Karpas-422 (cell line): ENCODE data around the gene PKP1. TPM values are rescaled to one million over a fixed set of nuclear protein-coding genes. Genes with fewer than 3 reads are reported as not detected.
"Not testable (repeated sequence)": the region's sequence is repeated elsewhere in the genome, so short reads cannot be mapped to it uniquely, and the experiment has no call there.

ENCODE experiments used
- DNase-seq: peaks from one replicate; pipeline ENCODE4 v3.0.0-alpha.2; 2015
- H2AFZ ChIP-seq: fragments of 200-600 bp; sonication (generic); 2 replicates; pipeline ENCODE4 v1.6.1; 2014; ENCODE audit warnings: antibody characterized with exemption, low read length, mixed read lengths
- H3K27ac ChIP-seq: fragments of 200-600 bp; sonication (generic); 2 replicates; pipeline ENCODE4 v1.5.1; 2014; ENCODE audit warnings: mild to moderate bottlenecking, low read length, moderate library complexity
- H3K27me3 ChIP-seq: fragments of 200-600 bp; sonication (generic); 2 replicates; pipeline ENCODE4 v1.6.1; 2014; ENCODE audit warnings: low read length, mixed read lengths
- H3K36me3 ChIP-seq: fragments of 200-600 bp; sonication (generic); 2 replicates; pipeline ENCODE4 v1.6.1; 2014; ENCODE audit warnings: low read length, mixed read lengths; ENCODE audit not compliant: insufficient read depth
- H3K4me1 ChIP-seq: fragments of 200-600 bp; sonication (generic); 2 replicates; pipeline ENCODE4 v1.6.1; 2014; ENCODE audit warnings: mild to moderate bottlenecking, low read length, mixed read lengths
- H3K4me2 ChIP-seq: fragments of 200-600 bp; sonication (generic); 2 replicates; pipeline ENCODE4 v1.6.1; 2014; ENCODE audit warnings: low read length, low read depth, mild to moderate bottlenecking; ENCODE audit not compliant: poor library complexity, severe bottlenecking
- H3K4me3 ChIP-seq: fragments of 200-600 bp; sonication (generic); 2 replicates; pipeline ENCODE4 v1.5.1; 2014; ENCODE audit warnings: mild to moderate bottlenecking, antibody characterized with exemption, low read length, mixed read lengths
- H3K79me2 ChIP-seq: fragments of 200-600 bp; sonication (generic); 2 replicates; pipeline ENCODE4 v1.6.1; 2014; ENCODE audit warnings: mild to moderate bottlenecking, low read length, mixed read lengths
- H3K9ac ChIP-seq: fragments of 200-600 bp; sonication (generic); 2 replicates; pipeline ENCODE4 v1.6.0; 2014; ENCODE audit warnings: low read length
- H3K9me2 ChIP-seq: fragments of 200-600 bp; sonication (generic), shearing (Covaris generic); replicated peaks from 2 replicates; pipeline ENCODE4 v1.6.0; 2014; ENCODE audit warnings: mild to moderate bottlenecking, low read length, moderate library complexity; ENCODE audit not compliant: insufficient read depth
- H3K9me3 ChIP-seq: fragments of 300-700, 200-600 bp; sonication (generic); 2 replicates; pipeline ENCODE4 v1.6.1; 2014; ENCODE audit warnings: low read length, mixed read lengths
- H4K20me1 ChIP-seq: fragments of 200-600 bp; sonication (generic); 2 replicates; pipeline ENCODE4 v1.6.1; 2014; ENCODE audit warnings: mild to moderate bottlenecking, antibody characterized with exemption, low read length, low read depth; ENCODE audit not compliant: insufficient read depth
- total RNA-seq: library from RNA; depleted of rRNA; stranded (reverse); fragments of >200 nt; shearing (Covaris generic); gene quantifications from 2 replicates; pipeline ENCODE4 v1.2.3, GENCODE V29; 2014; ENCODE audit warnings: low replicate concordance

Gene PKP1
- total RNA-seq, 1 experiment from 2014 or later: not detected

GRCh38 chr1:201251851-201252430, 31.4 kb upstream of the PKP1 start:
- no peak overlapping the region for H3K9ac ChIP-seq
- H2AFZ ChIP-seq: no peak overlapping the region
- no peaks in the 10 kb centered on the region for H3K27me3 ChIP-seq
- no peaks in the 10 kb centered on the region for H3K36me3 ChIP-seq
- no peak overlapping the region for H3K27ac ChIP-seq
- no peak overlapping the region for H3K4me2 ChIP-seq
- H3K79me2 ChIP-seq: no peaks in the 10 kb centered on the region
- H4K20me1 ChIP-seq: no peaks in the 10 kb centered on the region
- no peak overlapping the region for H3K4me3 ChIP-seq
- H3K9me3 ChIP-seq: no peaks in the 10 kb centered on the region
- H3K9me2 ChIP-seq: no peaks in the 10 kb centered on the region
- no peak for DNase-seq
- H3K4me1 ChIP-seq: no peaks in the 10 kb centered on the region

GRCh38 chr1:201252944-201253371, 30.3 kb upstream of the PKP1 start:
- no peaks in the 10 kb centered on the region for H3K9me3 ChIP-seq
- no peak overlapping the region for H3K4me2 ChIP-seq
- no peak overlapping the region for H2AFZ ChIP-seq
- H3K79me2 ChIP-seq: no peaks in the 10 kb centered on the region
- no peak overlapping the region for H3K27ac ChIP-seq
- no peaks in the 10 kb centered on the region for H4K20me1 ChIP-seq
- no peak overlapping the region for H3K9ac ChIP-seq
- DNase-seq: no peak
- H3K4me3 ChIP-seq: no peak overlapping the region
- H3K36me3 ChIP-seq: no peaks in the 10 kb centered on the region
- no peaks in the 10 kb centered on the region for H3K4me1 ChIP-seq
- no peaks in the 10 kb centered on the region for H3K9me2 ChIP-seq
- H3K27me3 ChIP-seq: no peaks in the 10 kb centered on the region

GRCh38 chr1:201253411-201253810, 29.9 kb upstream of the PKP1 start:
- DNase-seq: no peak
- H3K27me3 ChIP-seq: no peaks in the 10 kb centered on the region
- H3K9ac ChIP-seq: no peak overlapping the region
- H2AFZ ChIP-seq: no peak overlapping the region
- H3K4me2 ChIP-seq: no peak overlapping the region
- H3K9me2 ChIP-seq: no peaks in the 10 kb centered on the region
- no peaks in the 10 kb centered on the region for H3K9me3 ChIP-seq
- no peaks in the 10 kb centered on the region for H3K79me2 ChIP-seq
- no peak overlapping the region for H3K4me3 ChIP-seq
- H3K4me1 ChIP-seq: no peaks in the 10 kb centered on the region
- H3K36me3 ChIP-seq: no peaks in the 10 kb centered on the region
- H3K27ac ChIP-seq: no peak overlapping the region
- no peaks in the 10 kb centered on the region for H4K20me1 ChIP-seq

GRCh38 chr1:201253906-201254624, 29.2 kb upstream of the PKP1 start:
- Histone ChIP-seq H3K79me2 (no peaks in the 10 kb centered on the region), H3K27ac (no peak overlapping the region), H4K20me1 (no peaks in the 10 kb centered on the region), H3K4me2 (no peak overlapping the region), H3K9me2 (no peaks in the 10 kb centered on the region), H2AFZ (no peak overlapping the region), H3K4me3 (no peak overlapping the region), H3K36me3 (no peaks in the 10 kb centered on the region), H3K9ac (no peak overlapping the region), H3K9me3 (no peaks in the 10 kb centered on the region), H3K27me3 (no peaks in the 10 kb centered on the region), H3K4me1 (no peaks in the 10 kb centered on the region)
- no peak for DNase-seq

GRCh38 chr1:201254625-201255478, 28.5 kb upstream of the PKP1 start:
- no peaks in the 10 kb centered on the region for H4K20me1 ChIP-seq
- no peaks in the 10 kb centered on the region for H3K4me1 ChIP-seq
- H3K4me2 ChIP-seq: no peak overlapping the region
- no peaks in the 10 kb centered on the region for H3K9me3 ChIP-seq
- no peak overlapping the region for H2AFZ ChIP-seq
- no peaks in the 10 kb centered on the region for H3K79me2 ChIP-seq
- no peak overlapping the region for H3K4me3 ChIP-seq
- H3K27me3 ChIP-seq: no peaks in the 10 kb centered on the region
- no peak overlapping the region for H3K27ac ChIP-seq
- no peaks in the 10 kb centered on the region for H3K36me3 ChIP-seq
- DNase-seq: peak; percentile 78
- no peaks in the 10 kb centered on the region for H3K9me2 ChIP-seq
- no peak overlapping the region for H3K9ac ChIP-seq

GRCh38 chr1:201255479-201256362, 27.6 kb upstream of the PKP1 start:
- Histone ChIP-seq H3K9me2 (no peaks in the 10 kb centered on the region), H3K9ac (no peak overlapping the region), H3K4me3 (no peak overlapping the region), H3K79me2 (no peaks in the 10 kb centered on the region), H3K27ac (no peak overlapping the region), H3K27me3 (no peaks in the 10 kb centered on the region), H3K4me1 (no peaks in the 10 kb centered on the region), H3K4me2 (no peak overlapping the region), H4K20me1 (no peaks in the 10 kb centered on the region), H3K9me3 (no peaks in the 10 kb centered on the region), H2AFZ (no peak overlapping the region), H3K36me3 (no peaks in the 10 kb centered on the region)
- no peak for DNase-seq

GRCh38 chr1:201258132-201258531, 25.2 kb upstream of the PKP1 start:
- not testable (repeated sequence) for H3K27ac ChIP-seq, DNase-seq, H3K4me1 ChIP-seq, H2AFZ ChIP-seq, H3K4me3 ChIP-seq, H3K27me3 ChIP-seq, H3K9ac ChIP-seq, H4K20me1 ChIP-seq, H3K9me3 ChIP-seq, H3K36me3 ChIP-seq, H3K9me2 ChIP-seq, H3K79me2 ChIP-seq, H3K4me2 ChIP-seq
